Measurements from ENCODE around the gene FOXK2.
"Not testable (repeated sequence)": the region's sequence is repeated elsewhere in the genome, so short reads cannot be mapped to it uniquely, and the experiment has no call there.

FOXK2 gene

DNA sequence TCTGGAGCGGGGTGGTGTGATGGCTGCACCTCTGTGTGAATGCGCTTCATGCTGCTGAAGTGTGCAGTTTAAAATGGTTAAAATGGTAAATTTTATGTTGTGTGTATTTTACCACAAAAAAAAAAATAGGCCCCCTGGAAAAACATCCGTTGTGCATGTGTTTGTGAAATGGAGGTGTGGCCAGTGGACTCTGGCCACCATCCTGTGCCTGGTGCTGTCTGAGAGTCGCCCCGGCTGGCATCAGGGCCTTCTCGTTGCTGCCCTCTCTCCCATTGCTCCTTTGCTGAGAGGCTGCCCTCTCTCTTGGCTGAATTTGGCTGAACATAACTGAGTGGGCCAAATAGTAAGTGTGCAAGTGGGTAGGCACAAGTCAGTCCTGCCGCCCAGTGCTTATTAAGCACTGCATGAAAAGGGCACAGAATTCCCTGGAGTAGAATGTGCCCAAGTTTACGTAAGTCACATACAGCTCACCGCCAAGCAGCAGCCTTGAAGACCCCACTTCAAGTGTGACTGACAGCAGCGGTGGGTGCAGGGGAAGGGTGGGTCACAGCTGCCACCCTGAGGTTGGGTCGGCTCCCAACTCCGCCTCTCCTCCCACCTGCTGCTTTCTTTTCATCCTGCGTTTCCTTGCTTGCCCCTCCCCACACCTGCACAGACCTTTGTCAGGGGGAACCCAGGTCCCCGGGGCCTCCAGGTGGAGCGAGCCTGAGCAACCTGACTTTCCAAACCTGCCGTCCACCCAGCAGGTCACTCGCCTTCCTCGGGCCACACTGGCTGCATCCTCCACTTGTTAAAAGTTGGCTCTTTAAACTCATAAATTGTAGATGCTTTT lies 46.8 kb downstream of the FOXK2 start:
- no peak for DNase-seq

DNA sequence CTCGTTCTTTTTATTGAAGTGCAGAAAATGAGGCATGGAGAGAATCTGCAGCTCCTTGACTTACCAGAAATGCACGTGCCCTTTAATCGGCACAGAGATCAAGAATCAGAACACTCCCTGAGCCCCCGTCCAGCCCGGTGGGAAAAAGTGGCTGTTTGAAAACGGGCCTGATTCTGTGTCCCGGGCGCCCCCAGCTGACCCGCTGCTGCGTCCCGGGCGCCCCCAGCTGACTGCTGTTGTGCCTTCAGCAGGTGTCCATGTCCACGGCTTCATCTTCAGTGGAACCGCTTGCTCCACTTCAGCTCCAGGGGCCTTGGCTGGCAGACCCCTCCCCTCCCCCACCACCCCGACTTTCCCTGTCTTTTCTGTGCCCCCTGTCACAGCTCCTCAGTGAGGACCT lies 47.8 kb downstream of the FOXK2 start:
- DNase-seq: no peak

DNA sequence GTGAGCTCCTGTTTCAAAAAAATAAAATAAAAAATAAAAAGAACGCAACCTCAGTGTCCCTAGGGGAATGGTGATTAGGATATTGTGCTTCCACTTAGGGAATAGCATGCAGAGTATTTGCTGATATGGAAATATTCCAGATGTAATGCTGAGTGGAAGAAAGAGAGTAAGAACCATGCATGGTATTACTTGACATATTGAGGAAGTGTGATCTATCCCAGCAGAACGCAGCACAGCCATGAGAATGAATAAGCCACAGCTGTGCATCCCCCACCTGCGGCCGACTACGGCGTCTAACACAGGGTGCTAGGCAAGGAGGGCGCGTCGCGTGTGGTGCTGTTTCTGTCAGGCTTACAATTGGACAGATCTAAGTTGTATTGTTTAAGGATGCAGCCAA lies 49.5 kb downstream of the FOXK2 start:
- no peak for DNase-seq

DNA sequence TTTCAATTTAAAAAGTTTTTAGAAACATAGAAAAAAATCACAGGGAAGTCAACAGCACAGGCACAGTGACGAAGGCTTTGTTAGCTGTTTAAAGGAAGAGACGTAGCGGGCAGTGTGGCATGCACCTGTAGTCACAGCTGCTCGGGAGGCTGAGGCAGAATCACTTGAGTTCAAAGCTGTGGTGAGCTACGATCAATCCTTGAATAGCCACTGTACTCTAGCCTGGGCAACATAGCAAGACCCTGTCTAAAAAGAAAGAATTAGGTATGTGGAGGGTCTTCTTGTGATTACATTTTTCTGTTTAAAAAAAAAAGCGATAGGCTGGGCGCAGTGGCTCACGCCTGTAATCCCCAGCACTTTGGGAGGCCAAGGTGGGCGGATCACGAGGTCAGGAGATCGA lies 50.1 kb downstream of the FOXK2 start:
- DNase-seq: no peak

DNA sequence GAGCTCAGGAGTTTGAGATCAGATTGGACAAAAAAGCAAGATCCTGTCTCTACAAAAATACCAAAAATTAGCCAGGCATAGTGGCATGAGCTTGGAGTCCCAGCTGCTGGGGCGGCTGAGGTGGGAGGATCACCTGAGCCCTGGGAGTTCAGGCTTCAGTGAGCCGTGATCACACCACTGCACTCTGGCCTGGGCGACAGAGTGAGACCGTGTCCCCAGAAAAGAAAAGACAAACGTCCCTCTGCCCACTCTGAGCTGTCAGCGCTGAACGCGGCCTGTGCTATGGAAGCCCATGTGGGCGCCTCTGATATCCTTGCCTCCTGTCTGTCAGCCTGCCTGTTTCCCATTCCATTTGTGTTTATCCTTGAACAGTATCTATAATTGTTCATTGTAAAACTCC lies 50.7 kb downstream of the FOXK2 start:
- no peak for DNase-seq

DNA sequence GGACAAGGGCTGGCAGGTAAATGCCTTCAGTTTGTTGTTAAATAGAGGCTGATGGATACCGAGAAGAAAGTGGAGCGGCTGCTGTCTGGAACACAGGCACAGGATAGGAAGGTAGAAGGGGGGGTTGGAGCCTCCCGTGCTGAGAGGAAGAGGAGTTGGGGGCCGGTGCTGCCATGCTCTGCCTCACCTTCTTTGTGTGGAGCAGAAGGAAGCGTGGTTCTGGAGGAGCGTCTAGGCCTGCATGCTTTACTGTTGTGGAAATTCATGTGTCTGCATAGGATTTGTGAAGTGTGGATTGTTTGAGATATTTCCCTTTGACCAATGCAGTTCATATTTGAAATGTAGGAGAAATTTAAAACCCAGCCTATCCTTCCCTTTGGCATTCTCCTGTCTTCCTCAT lies 52.3 kb downstream of the FOXK2 start:
- no peak for DNase-seq

DNA sequence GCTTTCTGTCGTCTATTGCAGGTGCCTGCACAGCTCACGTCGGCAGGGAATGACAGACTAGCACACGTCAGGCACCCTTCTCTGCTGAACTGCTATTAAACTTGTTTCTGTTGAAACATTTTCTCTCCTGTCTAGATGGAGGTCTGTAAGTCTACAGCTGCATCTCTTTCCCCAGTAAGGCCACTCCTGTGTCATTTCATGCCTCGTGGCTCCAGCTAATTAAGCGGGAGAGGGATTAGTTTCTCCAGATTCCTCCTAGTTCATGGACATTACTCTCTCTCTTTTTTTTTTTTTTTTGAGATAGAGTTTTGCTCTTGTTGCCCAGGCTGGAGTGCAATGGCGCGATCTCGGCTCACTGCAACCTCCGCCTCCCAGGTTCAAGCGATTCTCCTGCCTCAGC lies 54.5 kb downstream of the FOXK2 start:
- DNase-seq: no peak

DNA sequence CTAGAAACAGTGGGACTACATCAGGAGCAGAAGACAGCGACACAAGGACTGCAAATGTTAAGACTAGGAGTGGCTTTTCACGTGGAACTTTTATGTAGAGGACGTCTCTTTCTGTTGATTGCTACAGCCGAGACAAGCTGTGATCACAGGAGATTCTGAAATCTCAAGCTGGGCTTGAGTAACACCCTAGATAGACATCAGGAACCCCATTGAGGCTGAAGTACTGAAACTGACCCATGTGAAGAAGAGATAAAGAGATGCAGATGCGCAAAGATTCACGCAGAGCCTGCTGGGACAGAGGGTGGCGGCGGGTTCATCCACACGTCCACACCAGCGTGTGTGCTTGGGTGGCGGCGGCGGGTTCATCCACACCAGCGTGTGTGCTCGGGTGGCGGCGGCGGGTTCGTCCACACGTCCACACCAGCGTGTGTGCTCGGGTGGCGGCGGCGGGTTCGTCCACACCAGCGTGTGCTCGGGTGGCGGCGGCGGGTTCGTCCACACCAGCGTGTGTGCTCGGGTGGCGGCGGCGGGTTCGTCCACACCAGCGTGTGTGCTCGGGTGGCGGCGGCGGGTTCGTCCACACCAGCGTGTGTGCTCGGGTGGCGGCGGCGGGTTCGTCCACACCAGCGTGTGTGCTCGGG lies 56.2 kb downstream of the FOXK2 start:
- DNase-seq: not testable (repeated sequence)

DNA sequence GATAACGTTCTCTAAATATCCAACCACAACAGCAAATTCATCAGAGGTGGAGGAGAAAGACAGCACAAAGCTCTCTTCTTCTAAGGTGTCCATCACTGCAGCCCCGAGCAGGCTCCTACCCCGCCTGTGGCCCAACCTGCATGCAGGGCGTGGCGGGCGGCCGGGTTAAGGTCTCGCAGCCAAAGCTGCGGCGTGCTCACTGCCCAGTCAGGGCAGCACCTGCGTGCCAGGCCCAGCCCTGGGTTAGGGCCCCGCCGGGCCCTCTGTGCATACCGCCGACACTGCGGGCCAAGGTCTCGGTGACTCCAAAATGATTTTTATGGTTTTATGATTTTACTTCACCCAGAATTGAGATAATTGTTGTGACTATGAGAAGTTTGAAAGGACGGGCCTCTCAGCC lies 57.8 kb downstream of the FOXK2 start:
- no peak for DNase-seq

DNA sequence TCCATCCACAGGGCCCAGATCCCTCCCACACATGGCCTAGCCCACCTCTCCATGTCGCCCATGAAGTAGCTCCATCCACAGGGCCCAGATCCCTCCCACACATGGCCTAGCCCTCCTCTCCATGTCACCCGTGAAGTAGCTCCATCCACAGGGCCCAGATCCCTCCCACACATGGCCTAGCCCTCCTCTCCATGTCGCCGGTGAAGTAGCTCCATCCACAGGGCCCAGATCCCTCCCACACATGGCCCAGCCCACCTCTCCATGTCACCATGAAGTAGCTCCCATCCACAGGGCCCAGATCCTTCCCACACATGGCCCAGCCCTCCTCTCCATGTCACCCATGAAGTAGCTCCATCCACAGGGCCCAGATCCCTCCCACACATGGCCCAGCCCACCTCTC lies 60.4 kb downstream of the FOXK2 start:
- DNase-seq: not testable (repeated sequence)

DNA sequence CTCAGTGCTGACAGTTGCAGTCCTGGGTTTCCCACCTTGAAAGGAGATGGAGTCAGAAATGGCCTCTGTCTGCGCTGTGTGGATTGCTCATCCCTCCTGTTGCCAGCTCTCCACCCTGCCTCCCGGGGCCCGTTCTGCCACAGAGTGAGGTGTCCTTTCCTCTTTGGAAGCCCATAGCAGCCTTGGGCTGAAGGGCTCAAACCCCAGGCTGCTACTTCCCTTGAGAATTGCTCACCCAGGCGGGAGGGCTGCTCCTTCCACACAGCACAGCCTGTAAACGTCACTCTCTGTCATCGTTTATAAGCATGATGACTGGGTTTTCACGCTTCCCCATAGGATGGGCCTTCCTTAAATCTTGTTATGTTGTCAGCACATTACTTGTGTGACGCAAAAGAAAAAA lies 62.7 kb downstream of the FOXK2 start:
- no peak for DNase-seq

DNA sequence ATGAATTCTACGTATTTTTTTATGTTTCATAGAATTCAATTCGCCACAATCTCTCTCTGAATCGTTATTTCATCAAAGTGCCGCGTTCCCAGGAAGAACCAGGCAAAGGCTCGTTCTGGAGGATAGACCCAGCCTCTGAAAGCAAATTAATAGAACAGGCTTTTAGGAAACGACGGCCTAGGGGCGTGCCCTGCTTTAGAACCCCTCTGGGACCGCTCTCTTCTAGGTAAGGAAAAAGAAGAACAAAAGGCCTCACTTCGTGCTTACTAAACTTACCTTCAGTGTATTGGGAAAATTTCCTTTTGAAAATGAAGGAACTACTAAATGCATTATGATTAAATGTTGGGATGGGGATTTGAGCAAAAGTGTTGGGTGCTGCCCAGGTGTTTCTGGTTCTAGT lies 63.2 kb downstream of the FOXK2 start:
- DNase-seq: no peak

DNA sequence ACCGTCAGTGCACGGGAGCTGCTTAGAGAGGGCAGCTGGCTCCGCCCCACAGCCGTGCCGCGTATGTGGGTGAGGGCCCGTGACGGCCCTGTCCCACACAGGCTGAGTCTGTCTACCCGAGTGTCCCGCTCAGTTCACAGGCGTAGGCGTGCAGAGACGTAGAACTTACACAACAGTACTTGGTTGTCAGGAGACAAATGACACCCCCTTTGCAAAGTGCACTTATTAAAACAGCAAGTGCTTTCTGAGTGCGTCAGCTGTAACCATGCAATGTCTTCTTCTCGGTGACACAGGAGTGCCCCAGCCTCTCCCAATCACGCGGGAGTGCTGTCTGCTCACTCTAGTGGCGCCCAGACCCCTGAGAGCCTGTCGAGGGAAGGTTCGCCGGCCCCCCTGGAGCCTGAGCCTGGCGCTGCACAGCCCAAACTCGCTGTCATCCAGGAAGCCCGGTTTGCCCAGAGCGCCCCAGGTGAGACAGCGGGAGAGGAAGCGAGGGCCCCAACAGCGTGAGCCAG lies 64.2 kb downstream of the FOXK2 start:
- no peak for DNase-seq

DNA sequence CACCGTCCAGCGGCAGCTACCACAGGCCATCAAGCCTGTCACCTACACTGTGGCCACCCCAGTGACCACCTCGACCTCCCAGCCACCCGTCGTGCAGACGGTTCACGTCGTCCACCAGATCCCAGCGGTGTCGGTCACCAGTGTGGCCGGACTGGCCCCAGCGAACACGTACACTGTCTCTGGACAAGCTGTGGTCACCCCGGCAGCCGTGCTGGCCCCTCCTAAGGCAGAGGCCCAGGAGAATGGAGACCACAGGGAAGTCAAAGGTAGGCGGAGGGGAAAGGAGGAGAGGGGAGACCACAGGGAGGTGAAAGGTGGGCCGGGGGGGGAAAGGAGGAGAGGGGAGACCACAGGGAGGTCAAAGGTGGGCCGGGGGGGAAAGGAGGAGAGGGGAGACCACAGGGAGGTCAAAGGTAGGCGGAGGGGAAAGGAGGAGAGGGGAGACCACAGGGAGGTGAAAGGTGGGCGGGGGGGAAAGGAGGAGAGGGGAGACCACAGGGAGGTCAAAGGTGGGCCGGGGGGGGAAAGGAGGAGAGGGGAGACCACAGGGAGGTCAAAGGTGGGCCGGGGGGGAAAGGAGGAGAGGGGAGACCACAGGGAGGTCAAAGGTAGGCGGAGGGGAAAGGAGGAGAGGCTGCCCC lies 66.5 kb downstream of the FOXK2 start:
- not testable (repeated sequence) for DNase-seq

DNA sequence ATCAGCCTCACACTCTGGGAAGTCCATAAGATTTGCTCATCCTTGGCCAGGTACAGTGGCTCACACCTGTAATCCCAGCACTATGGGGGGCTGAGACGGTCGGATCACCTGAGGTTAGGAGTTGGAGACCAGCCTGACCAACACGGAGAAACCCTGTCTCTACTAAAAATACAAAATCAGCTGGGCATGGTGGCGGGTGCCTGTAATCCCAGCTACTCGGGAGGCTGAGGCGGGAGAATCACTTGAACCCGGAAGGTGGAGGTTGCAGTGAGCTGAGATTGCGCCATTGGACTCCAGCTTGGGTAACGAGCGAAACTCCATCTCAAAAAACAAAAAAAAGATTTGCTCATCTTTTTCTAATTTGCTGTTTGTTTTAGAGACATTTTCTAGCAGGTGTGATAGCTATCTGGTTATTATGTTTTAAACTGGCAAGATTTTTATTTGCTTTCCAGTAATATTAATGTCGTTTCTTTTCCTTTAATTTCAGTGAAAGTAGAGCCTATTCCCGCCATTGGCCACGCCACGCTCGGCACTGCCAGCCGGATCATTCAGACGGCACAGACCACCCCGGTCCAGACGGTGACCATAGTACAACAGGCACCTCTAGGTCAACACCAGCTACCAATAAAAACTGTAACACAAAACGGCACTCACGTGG lies 67.2 kb downstream of the FOXK2 start:
- DNase-seq: no peak

DNA sequence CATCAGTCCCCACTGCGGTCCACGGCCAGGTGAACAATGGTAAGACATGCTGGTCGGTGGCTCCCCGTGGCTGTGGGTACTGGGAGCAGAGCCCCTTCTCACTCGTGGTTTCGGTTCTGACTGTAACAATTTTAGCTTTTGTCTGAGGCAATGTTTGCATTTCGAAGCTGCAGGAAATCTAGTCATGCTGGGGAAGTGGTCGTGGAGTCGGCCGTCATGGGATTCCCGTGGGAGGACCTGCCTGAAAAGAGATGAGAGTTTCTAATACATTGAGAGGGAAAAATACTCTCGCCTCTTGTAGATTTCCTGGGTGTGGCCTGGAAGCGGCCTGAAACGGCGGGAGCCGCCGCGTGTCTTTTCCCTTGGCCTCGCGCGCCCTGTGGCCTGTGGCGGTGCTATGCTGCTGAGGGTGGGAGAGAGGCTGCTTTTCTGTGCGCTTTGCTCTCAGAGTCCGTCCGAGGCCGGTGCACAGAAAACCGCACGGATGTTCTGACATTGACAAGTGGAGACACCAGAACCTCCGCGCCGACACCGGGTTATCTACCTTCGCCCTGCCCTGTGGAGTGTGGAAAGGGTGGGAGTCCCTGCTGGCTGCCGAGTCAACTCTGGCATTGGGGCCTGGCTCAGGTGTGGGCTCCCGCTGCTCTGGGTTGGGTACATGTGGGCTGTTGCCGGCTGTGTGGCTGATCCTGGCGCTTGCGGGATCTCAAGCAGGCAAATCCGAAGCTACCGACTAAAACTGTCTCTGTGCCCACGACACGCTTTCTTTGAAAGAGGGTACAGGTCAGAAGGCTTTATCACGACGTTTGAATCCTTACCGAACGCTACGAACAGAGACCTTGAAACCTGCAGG lies 67.9 kb downstream of the FOXK2 start:
- no peak for DNase-seq

DNA sequence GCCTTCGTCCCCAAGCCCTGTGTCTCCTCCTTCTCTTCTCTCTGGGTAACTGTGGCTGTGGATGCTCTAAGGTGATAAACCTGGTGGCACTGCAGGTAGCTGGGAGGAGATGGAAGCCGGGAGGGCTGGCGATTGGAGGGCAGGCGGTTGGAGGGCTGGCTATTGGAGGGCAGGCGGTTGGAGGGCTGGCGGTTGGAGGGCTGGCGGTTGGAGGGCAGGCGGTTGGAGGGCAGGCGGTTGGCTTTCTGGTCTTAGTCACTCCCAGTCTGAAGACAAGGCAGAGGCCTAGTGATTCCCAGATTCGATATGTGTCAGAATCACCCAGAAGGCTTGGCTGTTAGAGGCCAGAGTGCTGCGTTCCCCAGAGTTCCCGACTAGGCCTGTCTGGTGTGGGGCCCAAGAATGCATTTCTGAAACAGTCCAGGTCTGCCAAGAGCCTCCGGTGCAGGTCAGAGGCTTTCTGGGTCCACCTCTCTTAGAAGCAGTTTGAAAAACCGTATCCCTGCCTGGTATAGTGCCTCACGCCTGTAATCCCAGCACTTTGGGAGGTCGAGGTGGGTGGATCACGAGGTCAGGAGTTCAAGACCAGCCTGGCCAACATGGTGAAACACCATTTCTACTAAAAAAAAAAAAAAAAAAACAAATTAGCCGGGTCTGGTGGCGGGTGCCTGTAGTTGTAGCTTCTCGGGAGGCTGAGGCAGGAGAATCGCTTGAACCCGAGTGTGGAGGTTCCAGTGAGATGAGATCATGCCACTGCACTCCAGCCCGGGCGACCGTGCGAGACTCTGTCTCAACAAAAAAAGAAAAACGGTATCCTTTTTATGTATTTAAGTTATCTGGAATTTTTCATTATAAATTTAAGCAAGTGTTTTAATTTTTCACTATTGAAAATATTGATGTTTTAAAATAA lies 69.0 kb downstream of the FOXK2 start:
- no peak for DNase-seq

DNA sequence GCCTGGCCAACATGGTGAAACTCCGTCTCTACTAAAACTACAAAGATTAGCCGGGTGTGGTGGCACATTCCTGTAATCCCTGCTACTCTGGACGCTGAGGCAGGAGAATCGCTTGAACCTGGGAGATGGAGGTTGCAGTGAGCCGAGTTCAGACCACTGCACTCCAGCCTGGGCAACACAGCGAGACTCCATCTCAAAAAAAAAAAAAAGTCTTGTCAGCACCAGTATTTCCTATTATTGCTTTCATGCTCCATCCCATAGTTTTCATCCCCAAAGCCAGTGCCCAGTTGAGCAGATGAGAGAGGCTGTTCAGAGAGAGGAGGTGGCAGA lies 70.3 kb downstream of the FOXK2 start:
- DNase-seq: no peak

DNA sequence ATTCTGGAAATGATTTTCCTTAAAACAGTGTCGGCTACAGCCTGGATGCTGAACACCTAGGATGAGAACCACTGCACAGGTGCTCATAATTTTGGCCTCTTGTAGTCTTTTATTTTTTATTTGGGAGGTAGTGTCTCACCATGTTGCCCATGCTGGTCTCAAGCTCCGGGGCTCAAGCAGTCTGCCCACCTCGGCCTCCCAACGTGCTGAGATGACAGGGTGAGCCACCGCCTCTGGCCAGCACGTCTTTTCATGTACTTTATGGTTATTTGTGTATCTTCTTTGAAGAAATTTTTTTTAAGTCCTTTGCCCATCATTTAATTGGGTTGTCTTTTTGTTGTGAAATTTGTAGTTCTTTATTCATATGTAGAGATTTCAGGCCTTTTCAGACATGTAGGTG lies 70.7 kb downstream of the FOXK2 start:
- DNase-seq: no peak

DNA sequence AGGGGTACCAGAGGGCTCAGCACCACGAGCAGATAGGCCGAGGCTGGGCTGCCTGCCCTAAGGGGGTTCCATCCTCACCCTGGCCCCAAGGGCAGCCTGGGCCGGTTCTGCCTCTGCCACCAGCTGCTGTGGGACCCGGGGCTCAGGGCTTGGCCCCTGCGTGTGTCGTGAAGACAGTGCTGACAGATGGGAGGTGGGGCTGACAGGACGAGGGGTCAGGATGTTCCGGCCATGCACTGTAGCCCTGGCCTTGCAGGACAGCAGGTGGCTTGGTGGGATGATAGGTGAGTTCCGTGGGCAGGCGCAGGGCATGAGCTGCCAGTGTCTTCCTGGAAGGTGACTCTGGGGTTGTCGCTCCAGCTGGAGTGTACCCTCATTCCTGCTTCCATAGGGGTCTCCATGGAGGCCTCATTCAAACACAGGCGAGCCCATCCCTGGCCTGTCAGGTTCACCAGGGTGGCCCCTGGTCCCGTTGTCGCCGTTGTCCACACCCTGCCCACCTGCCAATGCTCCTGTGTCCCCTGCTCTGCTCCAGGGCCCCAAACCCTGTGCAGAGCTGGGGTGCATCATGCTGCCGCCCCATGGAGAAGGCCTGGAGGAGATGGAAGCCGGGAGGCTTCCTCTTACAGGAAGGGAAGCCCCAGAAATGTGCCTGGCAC lies 71.5 kb downstream of the FOXK2 start:
- DNase-seq: no peak

DNA sequence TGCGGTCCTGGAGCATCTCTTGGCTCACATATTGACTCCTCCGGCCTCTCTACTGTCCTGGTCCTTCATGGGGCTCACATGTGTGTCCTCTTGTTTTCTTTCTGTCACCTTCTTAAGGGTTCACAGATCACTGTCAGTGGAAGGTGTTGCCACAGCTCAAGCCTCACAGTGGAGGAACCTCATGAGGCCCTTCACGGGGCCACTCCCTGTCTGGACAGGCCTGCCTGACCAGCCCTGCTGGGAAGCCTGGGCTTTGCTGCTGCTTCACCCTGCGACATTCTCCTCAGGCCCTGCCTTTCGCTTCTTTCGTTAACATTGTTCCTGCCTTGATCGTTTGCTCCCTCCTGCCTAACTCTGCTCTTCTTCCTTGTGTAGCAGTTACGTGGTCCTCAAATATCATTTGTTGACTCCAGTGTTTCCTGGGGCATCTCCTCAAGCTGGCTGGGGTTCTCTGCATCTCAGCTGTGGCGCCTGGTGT lies 72.8 kb downstream of the FOXK2 start:
- no peak for DNase-seq

Data from OCI-M1 (cell line).